Smooth muscle cell (in vitro differentiated cells): ENCODE data around the gene CUBN. TPM values are rescaled to one million over a fixed set of nuclear protein-coding genes. Genes with fewer than 3 reads are reported as not detected.

ENCODE experiments used
- DNase-seq: peaks from one replicate; lab custom pipeline; 2025; ENCODE audit not compliant: unreplicated experiment; lab: John Stamatoyannopoulos, UW
- H2AFZ ChIP-seq: fragments of 200-600 bp; sonication (generic); 2 replicates; pipeline ENCODE4 v1.6.0; 2016; ENCODE audit warnings: antibody characterized with exemption, low read depth, mild to moderate bottlenecking
- H3F3A ChIP-seq: fragments of 200-600 bp; sonication (generic); 2 replicates; pipeline ENCODE4 v1.6.0; 2017; ENCODE audit warnings: antibody characterized with exemption, low read depth
- H3K27ac ChIP-seq: fragments of 200-600 bp; sonication (generic); 2 replicates; pipeline ENCODE4 v1.5.1; 2016; ENCODE audit warnings: low read depth, mild to moderate bottlenecking
- H3K27me3 ChIP-seq: fragments of 200-600 bp; sonication (generic); 2 replicates; pipeline ENCODE4 v1.6.1; 2016; ENCODE audit warnings: low read depth, mild to moderate bottlenecking
- H3K36me3 ChIP-seq: fragments of 200-600 bp; sonication (generic); 2 replicates; pipeline ENCODE4 v1.5.1; 2016; ENCODE audit warnings: low read depth
- H3K4me1 ChIP-seq: fragments of 200-600 bp; sonication (generic); 2 replicates; pipeline ENCODE4 v1.5.1; 2016; ENCODE audit warnings: low read depth
- H3K4me2 ChIP-seq: fragments of 200-600 bp; sonication (generic); 2 replicates; pipeline ENCODE4 v1.6.0; 2016; ENCODE audit warnings: mild to moderate bottlenecking
- H3K4me3 ChIP-seq: fragments of 200-600 bp; sonication (generic); 2 replicates; pipeline ENCODE4 v1.5.1; 2016; ENCODE audit warnings: mild to moderate bottlenecking
- H3K79me2 ChIP-seq: fragments of 200-600 bp; sonication (generic); 2 replicates; pipeline ENCODE4 v1.6.0; 2016; ENCODE audit warnings: low read depth, mild to moderate bottlenecking
- H3K9ac ChIP-seq: fragments of 200-600 bp; sonication (generic); 2 replicates; pipeline ENCODE4 v1.6.0; 2016; ENCODE audit warnings: low read depth
- H3K9me3 ChIP-seq: fragments of 200-600 bp; sonication (generic); replicated peaks from 2 replicates; pipeline ENCODE4 v1.5.1; 2016; ENCODE audit warnings: low read depth
- H4K20me1 ChIP-seq: fragments of 200-600 bp; sonication (generic); 2 replicates; pipeline ENCODE4 v1.6.0; 2016; ENCODE audit warnings: low read depth
- CTCF ChIP-seq: fragments of 200-600 bp; sonication (generic); IDR thresholded peaks from 2 replicates; pipeline ENCODE4 v1.5.1; 2017; ENCODE audit warnings: borderline replicate concordance, mild to moderate bottlenecking, antibody characterized with exemption; ENCODE audit not compliant: insufficient read depth, poor library complexity, severe bottlenecking
- WGBS: methylation state at CpG from one replicate; pipeline ENCODE4 v1.1.7; 2016; ENCODE audit warnings: low lambda C conversion rate; 5-methylcytosine and 5-hydroxymethylcytosine counted together
- polyA plus RNA-seq: library from polyadenylated mRNA; unstranded; fragments of >200 nt; fragmentation: Nextera tagmentation; extraction: Ambion mirVana; gene quantifications from 2 replicates; pipeline ENCODE4 v1.2.1, GENCODE V29; 2016
- small RNA-seq: library from RNA; depleted of rRNA; stranded (forward); fragments of <200 nt; gene quantifications from one replicate; pipeline ENCODE3, GENCODE V24; 2014
- total RNA-seq: library from RNA; depleted of rRNA; stranded (reverse); fragments of >200 nt; gene quantifications from 2 replicates; pipeline ENCODE4 v1.2.3, GENCODE V29; 2014

The CUBN gene
- total and polyA plus RNA-seq, 2 experiments from 2014 or later, result 0.62 to 4.7 TPM

DNA sequence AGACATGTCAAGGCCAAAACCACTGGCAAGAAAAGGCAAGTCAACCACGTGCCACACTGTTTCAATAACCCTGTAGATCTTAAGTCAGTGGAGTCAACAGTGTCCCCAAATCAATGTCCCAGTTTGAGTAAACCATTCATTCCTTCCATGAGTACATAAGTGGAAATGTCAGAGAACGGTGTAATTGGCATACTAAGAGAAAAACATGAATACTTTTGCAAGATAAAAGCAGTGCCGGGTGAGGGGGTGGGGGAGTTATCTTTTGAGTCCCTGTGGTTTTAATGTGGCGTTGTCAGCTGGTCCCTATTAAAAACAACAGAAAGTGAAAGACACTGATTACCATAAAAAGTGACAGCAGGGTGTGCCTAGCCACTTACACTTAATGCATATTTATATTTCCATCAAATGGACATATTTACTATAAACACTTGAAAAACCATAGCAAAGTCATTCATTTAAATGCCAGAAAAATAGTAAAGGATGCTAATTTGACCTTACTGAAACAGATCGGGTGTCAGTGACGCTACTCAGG, 350.2 kb downstream of the CUBN start:
- peaks cover 12% of the 10 kb centered on the region for H3K79me2 ChIP-seq
- no peak for TF ChIP-seq CTCF
- no peak overlapping the region for H3K9ac ChIP-seq
- H2AFZ ChIP-seq, result no peak overlapping the region
- no peak overlapping the region for H3K4me3 ChIP-seq
- no peaks in the 10 kb centered on the region for H3K4me1 ChIP-seq
- H3K36me3 ChIP-seq, result no peaks in the 10 kb centered on the region
- 48% methylated on average over 6 of the region's 6 CpGs for WGBS
- H3K9me3 ChIP-seq, result no peaks in the 10 kb centered on the region
- no peaks in the 10 kb centered on the region for H3K27me3 ChIP-seq
- peak overlapping the region; percentile 5 for H3K4me2 ChIP-seq
- no peak for DNase-seq
- H3F3A ChIP-seq, result no peaks in the 10 kb centered on the region
- H4K20me1 ChIP-seq, result peaks cover 80% of the 10 kb centered on the region
- H3K27ac ChIP-seq, result no peak overlapping the region

GRCh38 chr10:16777473-16778370, 351.9 kb downstream of the CUBN start:
- H3K9ac ChIP-seq, result no peak overlapping the region
- no peak overlapping the region for H3K27ac ChIP-seq
- no peaks in the 10 kb centered on the region for H3K36me3 ChIP-seq
- H2AFZ ChIP-seq, result no peak overlapping the region
- DNase-seq, result no peak
- H4K20me1 ChIP-seq, result peaks cover 83% of the 10 kb centered on the region
- 71% methylated on average over 7 of the region's 7 CpGs for WGBS
- no peaks in the 10 kb centered on the region for H3K9me3 ChIP-seq
- peaks cover 12% of the 10 kb centered on the region for H3K79me2 ChIP-seq
- no peaks in the 10 kb centered on the region for H3K4me1 ChIP-seq
- H3F3A ChIP-seq, result no peaks in the 10 kb centered on the region
- peak; percentile 88 for TF ChIP-seq CTCF
- H3K4me2 ChIP-seq, result no peak overlapping the region
- H3K27me3 ChIP-seq, result no peaks in the 10 kb centered on the region
- no peak overlapping the region for H3K4me3 ChIP-seq

DNA sequence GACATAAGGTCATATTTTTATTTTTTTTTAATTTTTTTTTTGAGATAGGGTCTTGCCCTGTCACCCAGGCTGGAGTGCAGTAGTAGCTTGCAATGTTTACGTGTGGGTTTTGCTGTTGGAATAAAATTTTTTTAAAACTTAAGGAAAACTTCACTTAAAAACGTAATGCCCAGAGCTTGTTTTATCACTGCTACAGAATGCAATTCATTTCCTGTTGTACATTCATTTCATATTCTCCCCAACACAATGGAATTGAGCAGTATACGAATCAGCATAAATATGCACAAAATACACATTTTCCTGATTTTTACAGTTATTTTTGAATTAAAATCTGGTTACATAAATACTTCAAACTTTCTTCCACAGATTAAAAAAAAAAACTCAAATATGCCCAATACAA, 352.7 kb downstream of the CUBN start:
- H3K4me3 ChIP-seq, result no peak overlapping the region
- no peak overlapping the region for H3K4me2 ChIP-seq
- no peak for DNase-seq
- H3K27ac ChIP-seq, result no peak overlapping the region
- H3K9ac ChIP-seq, result no peak overlapping the region
- no peaks in the 10 kb centered on the region for H3F3A ChIP-seq
- peaks cover 83% of the 10 kb centered on the region for H4K20me1 ChIP-seq
- H3K27me3 ChIP-seq, result no peaks in the 10 kb centered on the region
- no peak overlapping the region for H2AFZ ChIP-seq
- H3K9me3 ChIP-seq, result no peaks in the 10 kb centered on the region
- WGBS, result 75% methylated on average over 3 of the region's 3 CpGs
- no peak for TF ChIP-seq CTCF
- H3K36me3 ChIP-seq, result no peaks in the 10 kb centered on the region
- H3K79me2 ChIP-seq, result peaks cover 15% of the 10 kb centered on the region
- no peaks in the 10 kb centered on the region for H3K4me1 ChIP-seq

Small RNAs within 50 kb of the gene (small RNA-seq; reads per million reads assigned to genes)
- not detected for gene AC067747.1

Other genes with a start within 250 kb of the CUBN start
- gene TRDMT1, start 71.9 kb upstream of the CUBN start, total RNA-seq, result 7.3 and 13.8 TPM in 2 replicates
- gene TRDMT1, start 71.9 kb upstream of the CUBN start, polyA plus RNA-seq, result 2.5 and 3.7 TPM in 2 replicates
- gene VIM, start 98.4 kb upstream of the CUBN start, total RNA-seq, result 6,093 and 6,435 TPM in 2 replicates
- gene VIM, start 98.4 kb upstream of the CUBN start, polyA plus RNA-seq, result 2,741 and 3,198 TPM in 2 replicates